HepG2 (cell line): ENCODE results near the gene PIP5K1C. TPM values are rescaled to one million over a fixed set of nuclear protein-coding genes. Genes with fewer than 3 reads are reported as not detected.

Source experiments
- ATAC-seq: fragments of 200-7000 bp; cut with Tn5 transposase; 3 replicates; pipeline ENCODE4 v1.9.1; 2020; ENCODE audit warnings: mild to moderate bottlenecking, moderate library complexity
- BruUV-seq: library from RNA; stranded (reverse); fragments of 400-500 nt; replicated peaks from 2 replicates; lab custom pipeline; 2021; lab: Mats Ljungman, UMichigan
- CTCF ChIA-PET: fragments of 300-600 bp; formaldehyde crosslinking; extraction: SDS; loops from one replicate; lab custom pipeline; 2021; ENCODE audit warnings: low total read pairs, inconsistent platforms, low intra/inter-chr PET ratio; lab: Yijun Ruan, JAX
- POLR2A ChIA-PET: fragments of 350-600 bp; sonication (Branson Sonifier 250); formaldehyde crosslinking; loops from one replicate; lab custom pipeline; 2020; ENCODE audit warnings: antibody characterized with exemption, inconsistent platforms; lab: Yijun Ruan, JAX
- DNase-seq: peaks from one replicate; pipeline ENCODE4 v3.0.0-alpha.2; 2015; ENCODE audit warnings: low spot score
- FAIRE-seq: peaks from 3 replicates; lab custom pipeline; 2011; peaks lifted over from hg19 to GRCh38; lab: Jason Lieb, UNC
- H2AFZ ChIP-seq: one replicate; pipeline ENCODE4 v1.6.1; 2011; ENCODE audit warnings: low read length, inconsistent platforms
- H3K27ac ChIP-seq: fragments of 300-600 bp; 3 replicates; pipeline ENCODE4 v1.8.0; 2011; ENCODE audit warnings: mixed run types, mild to moderate bottlenecking, mixed read lengths, low read length, inconsistent platforms; ENCODE audit not compliant: insufficient read depth; ENCODE audit errors: extremely low read length
- H3K27me3 ChIP-seq, 2 experiments: fragments of 200-600 bp in 1 of 2; 2 replicates in 1 of 2; 3 replicates in 1 of 2; pipeline versions ENCODE4 v1.6.0 to v1.8.0; 2011; ENCODE audit warnings: low read length in 2 of 2, mild to moderate bottlenecking in 2 of 2, moderate library complexity in 2 of 2, inconsistent platforms in 1 of 2; ENCODE audit not compliant: insufficient read depth in 2 of 2, control insufficient read depth in 1 of 2
- H3K36me3 ChIP-seq, 2 experiments: fragments of 200-600 bp in 1 of 2; replicated peaks in 1 of 2; 2 replicates in 1 of 2; 3 replicates in 1 of 2; pipeline versions ENCODE4 v1.5.1 to v1.8.0; 2011; ENCODE audit warnings: low read length in 2 of 2, inconsistent platforms in 1 of 2; ENCODE audit not compliant: insufficient read depth in 2 of 2, control insufficient read depth in 1 of 2
- H3K4me1 ChIP-seq: 2 replicates; pipeline ENCODE4 v1.5.1; 2012; ENCODE audit warnings: low read length, inconsistent platforms; ENCODE audit not compliant: insufficient read depth
- H3K4me2 ChIP-seq: 2 replicates; pipeline ENCODE4 v1.6.0; 2011; ENCODE audit warnings: low read depth, low read length, inconsistent platforms
- H3K4me3 ChIP-seq, 3 experiments: fragments of 200-600 bp in 1 of 3; sonication (generic), shearing (Covaris generic) in 1 of 3; replicated peaks in 1 of 3; 2 replicates each; pipeline ENCODE4 v1.5.1; 2011 to 2016; ENCODE audit warnings: low read length in 3 of 3, inconsistent platforms in 2 of 3, low read depth in 2 of 3, mild to moderate bottlenecking in 2 of 3, control low read depth in 1 of 3, mixed read lengths in 1 of 3; ENCODE audit not compliant: insufficient read depth in 1 of 3
- H3K79me2 ChIP-seq: one replicate; pipeline ENCODE4 v1.6.1; 2011; ENCODE audit warnings: low read length, inconsistent platforms; ENCODE audit not compliant: insufficient read depth
- H3K9ac ChIP-seq: 2 replicates; pipeline ENCODE4 v1.6.0; 2011; ENCODE audit warnings: mild to moderate bottlenecking, low read depth, low read length, inconsistent platforms; ENCODE audit not compliant: insufficient read depth
- H3K9me3 ChIP-seq: 2 replicates; pipeline ENCODE4 v1.5.1; 2012; ENCODE audit warnings: mild to moderate bottlenecking, low read length
- H4K20me1 ChIP-seq: 2 replicates; pipeline ENCODE4 v1.6.0; 2011; ENCODE audit warnings: inconsistent platforms, mild to moderate bottlenecking, low read length, moderate library complexity; ENCODE audit not compliant: insufficient read depth
- ARID2 ChIP-seq: sonication (generic); formaldehyde crosslinking; IDR thresholded peaks from 2 replicates; pipeline ENCODE4 v1.8.1; 2022; ENCODE audit warnings: mild to moderate bottlenecking, missing genetic modification reagents, borderline replicate concordance
- SNRNP70 ChIP-seq: fragments of 200-400 bp; formaldehyde crosslinking; IDR thresholded peaks from 2 replicates; pipeline ENCODE4 v1.6.1; 2017; ENCODE audit warnings: mild to moderate bottlenecking, low read depth, low read length, moderate library complexity
- ZNF570 ChIP-seq: sonication (generic); formaldehyde crosslinking; IDR thresholded peaks from 2 replicates; pipeline ENCODE4 v1.4.0; 2020; ENCODE audit warnings: mild to moderate bottlenecking, missing genetic modification reagents, borderline replicate concordance
- ZNF615 ChIP-seq: sonication (generic); formaldehyde crosslinking; IDR thresholded peaks from 2 replicates; pipeline ENCODE4 v1.5.0; 2020; ENCODE audit warnings: mild to moderate bottlenecking, missing genetic modification reagents, borderline replicate concordance
- ZNF709 ChIP-seq: sonication (generic); formaldehyde crosslinking; IDR thresholded peaks from 2 replicates; pipeline ENCODE4 v1.5.0; 2020; ENCODE audit warnings: mild to moderate bottlenecking, missing genetic modification reagents
- ZNF75D ChIP-seq: sonication (generic); formaldehyde crosslinking; IDR thresholded peaks from 2 replicates; pipeline ENCODE4 v1.8.1; 2023; ENCODE audit warnings: missing genetic modification reagents, mild to moderate bottlenecking, borderline replicate concordance
- WGBS: methylation state at CpG from one replicate; pipeline ENCODE4 v1.1.6; 2017; ENCODE audit warnings: low lambda C conversion rate; 5-methylcytosine and 5-hydroxymethylcytosine counted together
- in situ Hi-C: cut with HindIII; loops from 2 replicates; pipeline ENCODE4 v1.10.0; 2017; ENCODE audit warnings: low pct_unique_long_range_greater_than_20kb; ENCODE audit not compliant: extremely low pct_ligation_motif_present
- intact Hi-C: fragments of 100-400 bp; cut with micrococcal nuclease; formaldehyde crosslinking; loops from one replicate; pipeline ENCODE4 v1.10.0; 2022; ENCODE audit not compliant: unreplicated experiment
- polyA plus RNA-seq, 8 experiments: library from polyadenylated mRNA; depleted of rRNA in 3 of 8; stranded (reverse) in 7 of 8; unstranded in 1 of 8; fragments of >200 nt; fragmentation: Illumina TruSeq in 4 of 8; extraction: Trizol in 4 of 8; gene quantifications; 2 replicates each; pipeline versions ENCODE4 v1.2.1 to v1.2.3, GENCODE V29; 2011 to 2016; ENCODE audit warnings: low read depth in 4 of 8, missing spikeins in 1 of 8, mixed read lengths in 1 of 8; ENCODE audit not compliant: insufficient read depth in 1 of 8
- total RNA-seq, 5 experiments: library from RNA; depleted of rRNA; stranded (reverse); fragments of >200 nt; fragmentation: Illumina TruSeq; extraction: Trizol; gene quantifications; 2 replicates each; pipeline ENCODE4 v1.2.3, GENCODE V29; 2016; ENCODE audit warnings: low read depth in 1 of 5
- TF ChIP-seq, protein P1 (sequence below): sonication (generic); formaldehyde crosslinking; IDR thresholded peaks from 2 replicates; pipeline ENCODE4 v1.5.0; 2020; ENCODE audit warnings: missing genetic modification reagents
- TF ChIP-seq, protein P2 (sequence below): IDR thresholded peaks from 2 replicates; pipeline ENCODE4 v1.6.1; 2016; ENCODE audit warnings: mild to moderate bottlenecking, missing biosample characterization, missing genetic modification reagents
- TF ChIP-seq, protein P3 (sequence below): sonication (generic); formaldehyde crosslinking; IDR thresholded peaks from 2 replicates; pipeline ENCODE4 v1.5.0; 2020; ENCODE audit warnings: mild to moderate bottlenecking, missing genetic modification reagents

PIP5K1C gene
- total and polyA plus RNA-seq, 2 of the 13 experiments (the other 11 are each of a cell fraction or from before 2014, with no cell fraction given): 3.6 to 4.3 TPM

DNA sequence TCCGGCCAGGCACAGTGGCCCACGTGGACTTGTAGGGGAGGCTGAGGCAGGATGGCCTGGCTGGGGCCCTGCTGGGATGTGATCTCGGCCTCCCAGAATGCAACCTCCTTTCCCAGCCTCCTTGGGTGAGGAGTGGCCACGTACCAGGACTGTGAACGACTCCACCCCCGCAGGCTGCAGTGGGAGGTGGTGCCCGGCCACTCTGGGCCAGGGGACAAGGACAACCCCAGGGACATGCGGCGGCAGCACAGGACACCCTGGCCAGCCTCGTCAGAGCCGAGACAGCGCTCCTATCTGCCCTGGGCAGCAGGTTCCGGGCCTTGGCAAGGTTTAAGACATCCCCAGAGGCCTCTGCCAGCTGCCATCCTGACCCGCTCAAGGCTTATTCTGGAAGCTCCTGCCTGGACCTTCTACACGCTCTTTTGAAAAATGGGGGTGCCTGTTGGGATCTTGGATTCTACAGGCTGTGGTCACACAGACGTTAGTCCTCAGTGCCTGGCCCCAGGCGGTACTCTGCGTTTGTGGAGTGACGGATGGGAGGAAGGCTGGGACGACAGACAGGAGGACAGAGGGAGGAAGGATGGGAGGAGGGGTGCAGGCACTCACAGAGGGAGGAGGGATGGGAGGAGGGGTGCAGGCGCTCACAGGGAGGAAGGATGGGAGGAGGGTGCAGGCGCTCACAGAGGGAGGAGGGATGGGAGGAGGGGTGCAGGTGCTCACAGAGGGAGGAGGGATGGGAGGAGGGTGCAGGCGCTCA lies 53.8 kb downstream of the PIP5K1C start:
- no peaks in the 10 kb centered on the region for H3K27me3 ChIP-seq
- H3K9me3 ChIP-seq: no peaks in the 10 kb centered on the region
- H3K4me3 ChIP-seq: no peak overlapping the region
- no peaks in the 10 kb centered on the region for H4K20me1 ChIP-seq
- H3K79me2 ChIP-seq: no peaks in the 10 kb centered on the region
- ATAC-seq (no peak), DNase-seq (no peak), FAIRE-seq (no peak)
- CTCF ChIA-PET: no interaction called here
- H3K27ac ChIP-seq: no peak overlapping the region
- WGBS: 91% methylated on average over 14 of the region's 23 CpGs
- in situ Hi-C loops: no loop called here
- no peak overlapping the region for H2AFZ ChIP-seq
- POLR2A ChIA-PET: no interaction called here
- H3K4me1 ChIP-seq: no peaks in the 10 kb centered on the region
- intact Hi-C loops: no loop called here
- no peak overlapping the region for H3K4me2 ChIP-seq
- no peak for TF ChIP-seq ZNF75D
- no peak for TF ChIP-seq ZNF570 (CRISPR knock-in tag)
- no peak for TF ChIP-seq ARID2 (CRISPR knock-in tag)
- TF ChIP-seq ZNF615 (CRISPR knock-in tag): no peak
- TF ChIP-seq ZNF709: no peak
- TF ChIP-seq SNRNP70: no peak
- TF ChIP-seq, protein P1, sequence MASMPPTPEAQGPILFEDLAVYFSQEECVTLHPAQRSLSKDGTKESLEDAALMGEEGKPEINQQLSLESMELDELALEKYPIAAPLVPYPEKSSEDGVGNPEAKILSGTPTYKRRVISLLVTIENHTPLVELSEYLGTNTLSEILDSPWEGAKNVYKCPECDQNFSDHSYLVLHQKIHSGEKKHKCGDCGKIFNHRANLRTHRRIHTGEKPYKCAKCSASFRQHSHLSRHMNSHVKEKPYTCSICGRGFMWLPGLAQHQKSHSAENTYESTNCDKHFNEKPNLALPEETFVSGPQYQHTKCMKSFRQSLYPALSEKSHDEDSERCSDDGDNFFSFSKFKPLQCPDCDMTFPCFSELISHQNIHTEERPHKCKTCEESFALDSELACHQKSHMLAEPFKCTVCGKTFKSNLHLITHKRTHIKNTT (CRISPR knock-in tag): no peak
- TF ChIP-seq, protein P2, sequence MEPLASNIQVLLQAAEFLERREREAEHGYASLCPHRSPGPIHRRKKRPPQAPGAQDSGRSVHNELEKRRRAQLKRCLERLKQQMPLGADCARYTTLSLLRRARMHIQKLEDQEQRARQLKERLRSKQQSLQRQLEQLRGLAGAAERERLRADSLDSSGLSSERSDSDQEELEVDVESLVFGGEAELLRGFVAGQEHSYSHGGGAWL: no peak
- TF ChIP-seq, protein P3, sequence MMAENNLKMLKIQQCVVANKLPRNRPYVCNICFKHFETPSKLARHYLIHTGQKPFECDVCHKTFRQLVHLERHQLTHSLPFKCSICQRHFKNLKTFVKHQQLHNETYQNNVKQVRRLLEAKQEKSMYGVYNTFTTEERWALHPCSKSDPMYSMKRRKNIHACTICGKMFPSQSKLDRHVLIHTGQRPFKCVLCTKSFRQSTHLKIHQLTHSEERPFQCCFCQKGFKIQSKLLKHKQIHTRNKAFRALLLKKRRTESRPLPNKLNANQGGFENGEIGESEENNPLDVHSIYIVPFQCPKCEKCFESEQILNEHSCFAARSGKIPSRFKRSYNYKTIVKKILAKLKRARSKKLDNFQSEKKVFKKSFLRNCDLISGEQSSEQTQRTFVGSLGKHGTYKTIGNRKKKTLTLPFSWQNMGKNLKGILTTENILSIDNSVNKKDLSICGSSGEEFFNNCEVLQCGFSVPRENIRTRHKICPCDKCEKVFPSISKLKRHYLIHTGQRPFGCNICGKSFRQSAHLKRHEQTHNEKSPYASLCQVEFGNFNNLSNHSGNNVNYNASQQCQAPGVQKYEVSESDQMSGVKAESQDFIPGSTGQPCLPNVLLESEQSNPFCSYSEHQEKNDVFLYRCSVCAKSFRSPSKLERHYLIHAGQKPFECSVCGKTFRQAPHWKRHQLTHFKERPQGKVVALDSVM (CRISPR knock-in tag): peak; percentile 49; the same call in 1 of the 2 replicates
- H3K36me3 ChIP-seq: peaks cover under 1 to 1% of the 10 kb centered on the region in 2 experiments; a peak in 2 of 5 replicates
- no TSS peak for BruUV-seq
- H3K9ac ChIP-seq: no peak overlapping the region
